Measurements from ENCODE around the gene PLEKHG4B.

PLEKHG4B gene

GRCh38 chr5:190366-191035 is 98.5 kb downstream of the PLEKHG4B start:
- no peak for DNase-seq

GRCh38 chr5:191036-191948 is 99.3 kb downstream of the PLEKHG4B start, which contains the start of gene LRRC14B:
TSS of gene LRRC14B (plus strand) at chr5:191495. CDS start at chr5:191539, 44 bp downstream.
- no peak for DNase-seq

- no peak for DNase-seq
Observed at GRCh38 chr5:191949-192690, 100.2 kb downstream of the PLEKHG4B start.

GRCh38 chr5:192691-192969 is 100.7 kb downstream of the PLEKHG4B start:
- no peak for DNase-seq

GRCh38 chr5:192970-193831 is 101.2 kb downstream of the PLEKHG4B start:
- no peak for DNase-seq

DNA sequence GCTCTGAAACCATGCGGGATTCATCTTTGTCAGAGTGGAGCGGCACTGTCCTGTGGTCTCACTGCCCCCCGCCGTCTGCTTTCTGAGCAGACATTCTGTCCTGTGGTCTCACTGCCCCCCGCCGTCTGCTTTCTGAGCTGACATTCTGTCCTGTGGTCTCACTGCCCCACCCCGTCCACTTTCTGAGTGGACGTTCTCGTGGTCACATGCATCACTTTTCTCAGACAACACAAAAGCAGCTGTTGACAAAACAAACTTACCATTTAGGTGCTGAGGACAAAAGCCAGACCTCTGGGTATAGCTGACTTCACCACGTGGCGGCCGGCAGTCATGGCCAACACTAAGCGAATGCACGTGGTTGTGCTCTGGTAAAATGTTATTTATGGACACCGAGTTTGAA is 102.1 kb downstream of the PLEKHG4B start:
- no peak for DNase-seq

DNA sequence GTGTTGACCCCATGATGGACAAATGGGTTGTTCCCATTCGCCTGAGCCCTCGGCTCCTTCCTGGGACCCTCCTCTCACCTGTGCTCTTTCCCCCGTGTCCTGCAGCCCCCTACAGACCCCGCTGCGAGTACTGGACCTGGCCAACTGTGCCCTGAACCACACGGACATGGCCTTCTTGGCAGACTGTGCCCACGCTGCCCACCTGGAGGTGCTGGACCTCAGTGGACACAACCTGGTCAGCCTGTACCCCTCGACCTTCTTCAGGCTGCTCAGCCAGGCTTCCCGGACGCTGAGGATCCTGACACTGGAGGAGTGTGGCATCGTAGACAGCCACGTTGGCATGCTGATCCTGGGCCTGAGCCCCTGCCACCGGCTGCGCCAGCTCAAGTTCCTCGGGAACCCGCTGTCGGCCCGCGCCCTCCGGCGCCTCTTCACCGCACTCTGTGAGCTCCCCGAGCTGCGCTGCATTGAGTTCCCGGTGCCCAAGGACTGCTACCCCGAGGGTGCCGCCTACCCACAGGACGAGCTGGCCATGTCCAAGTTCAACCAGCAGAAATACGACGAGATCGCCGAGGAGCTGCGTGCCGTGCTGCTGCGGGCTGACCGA is 102.7 kb downstream of the PLEKHG4B start:
- no peak for DNase-seq

DNA sequence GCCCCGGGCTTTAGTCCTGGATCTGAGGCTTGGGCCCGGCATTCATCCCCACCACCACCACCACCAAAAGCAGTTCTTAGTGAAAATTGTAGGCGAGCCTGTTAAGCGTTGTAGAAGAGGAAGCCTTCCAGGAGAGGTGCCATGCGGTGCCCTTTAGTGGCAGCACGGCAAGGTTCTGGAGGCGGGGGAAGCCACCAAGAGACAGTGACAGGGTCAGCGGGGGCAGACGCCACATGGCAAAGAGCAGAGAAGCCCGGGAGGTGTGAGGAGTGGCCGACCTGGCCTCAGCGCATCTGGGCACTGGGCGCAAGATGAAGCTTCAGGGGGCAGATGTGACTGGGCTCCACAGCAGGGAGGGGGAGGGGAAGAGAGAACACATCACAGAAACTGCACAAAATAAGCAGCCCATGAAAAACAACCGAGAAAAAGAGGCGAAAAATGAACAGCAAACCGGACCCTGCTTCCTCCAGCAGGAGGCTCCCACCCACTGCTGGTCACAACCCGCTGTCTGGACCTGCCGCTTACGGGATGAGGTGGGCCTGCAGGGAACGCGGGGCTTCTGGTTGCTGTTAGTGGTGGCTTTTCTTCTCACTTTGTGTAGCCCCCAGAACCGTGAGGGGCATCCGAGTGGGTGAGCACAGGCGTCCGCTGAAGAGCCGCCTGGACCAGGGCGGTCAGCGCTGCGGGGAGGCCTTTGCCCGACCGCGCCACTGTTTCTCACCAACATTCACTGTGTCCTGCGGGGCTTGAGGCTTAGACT is 103.6 kb downstream of the PLEKHG4B start:
- DNase-seq: peak; percentile 37

DNA sequence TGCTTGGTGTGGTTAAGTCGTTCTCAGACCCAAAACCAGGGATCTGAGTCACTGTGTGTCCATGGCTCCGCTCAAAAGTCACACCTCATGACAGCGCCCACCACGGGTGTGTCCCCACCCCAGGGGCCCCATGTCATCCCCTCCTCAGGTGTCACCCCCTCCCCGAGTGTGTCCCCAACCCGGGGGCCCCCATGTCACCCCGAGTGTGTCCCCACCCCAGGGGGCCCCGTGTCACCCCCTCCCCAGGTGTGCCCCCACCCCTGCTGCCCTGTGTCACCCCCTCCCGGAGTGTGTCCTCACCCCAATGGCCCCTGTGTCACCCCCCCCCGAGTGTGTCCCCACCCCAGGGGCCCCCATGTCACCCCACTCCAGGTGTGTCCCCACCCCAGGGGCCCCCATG is 104.4 kb downstream of the PLEKHG4B start:
- peak; percentile 32 for DNase-seq

- peak; percentile 31 for DNase-seq
Observed at GRCh38 chr5:197031-197430, 105.1 kb downstream of the PLEKHG4B start.

GRCh38 chr5:197892-198489 is 106.0 kb downstream of the PLEKHG4B start:
- DNase-seq: peak; percentile 36

DNA sequence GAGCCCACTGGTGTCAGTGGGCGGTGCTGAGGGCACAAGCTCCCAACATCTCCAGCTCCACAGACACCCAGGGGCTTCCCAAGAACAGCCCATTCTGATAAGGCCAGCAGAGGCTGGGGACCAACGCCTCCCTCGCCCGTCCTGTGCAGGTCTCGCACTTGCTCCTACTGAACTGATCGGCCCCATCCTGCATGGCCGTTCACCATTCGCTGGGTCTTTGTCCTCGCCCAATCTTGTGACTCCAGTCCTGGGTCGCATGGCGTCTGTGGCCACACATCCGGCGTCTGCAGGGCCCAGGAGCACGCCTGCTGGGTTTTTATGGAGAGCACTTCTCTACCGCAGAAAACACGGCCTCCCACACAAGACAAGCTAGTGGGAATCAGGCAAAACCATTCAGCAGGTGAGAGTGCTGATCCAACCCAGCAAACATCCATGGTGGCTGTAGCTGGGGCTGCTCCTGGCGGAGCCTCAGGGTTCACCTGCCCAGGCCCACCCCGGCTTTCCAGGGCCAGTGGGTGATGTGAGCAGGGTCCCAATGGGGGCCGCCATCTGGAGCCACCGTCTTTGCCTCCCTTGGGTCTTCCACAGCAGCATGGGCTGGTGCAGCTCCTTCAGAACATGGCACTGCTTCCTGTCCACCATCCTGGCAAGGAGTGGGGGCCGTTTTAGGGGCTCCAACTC is 106.7 kb downstream of the PLEKHG4B start:
- DNase-seq: peak; percentile 32

DNA sequence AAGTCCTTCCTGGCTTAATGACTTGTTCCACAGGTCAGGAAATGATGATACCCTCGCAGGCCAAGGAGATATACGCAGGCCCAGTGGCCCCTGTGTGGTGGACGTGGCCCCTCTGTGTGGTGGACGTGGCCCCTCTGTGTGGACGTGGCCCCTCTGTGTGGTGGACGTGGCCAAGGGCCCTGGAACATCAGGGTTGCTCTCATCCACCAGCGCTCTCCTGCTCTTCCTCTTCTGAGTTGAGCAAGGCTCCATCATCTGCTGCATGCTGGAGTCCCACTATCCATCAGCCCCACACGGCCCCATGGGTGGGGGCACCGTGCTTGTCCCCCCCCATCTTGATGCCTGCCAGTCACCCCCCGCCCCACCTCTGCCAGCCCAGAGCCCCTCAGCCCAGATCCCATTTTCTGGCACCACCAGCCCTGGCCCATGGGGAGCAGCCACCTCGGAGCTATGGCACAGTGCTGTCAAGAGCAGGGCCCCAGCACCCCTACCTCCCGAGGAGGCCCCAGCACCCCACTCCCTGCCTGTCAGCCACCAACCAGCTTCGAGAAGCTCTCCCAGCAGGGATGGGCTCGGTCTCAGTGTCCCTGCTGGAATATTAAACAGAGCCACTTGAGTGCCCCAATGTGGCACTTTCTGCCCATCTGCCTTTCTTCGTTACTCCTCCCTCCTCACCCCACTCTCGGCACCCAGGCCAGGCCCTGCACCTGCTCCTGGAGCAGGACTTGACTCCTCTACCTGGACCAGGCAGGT is 107.4 kb downstream of the PLEKHG4B start:
- peak; percentile 22 for DNase-seq

- DNase-seq: peak; percentile 34
Observed at GRCh38 chr5:199950-200645, 108.1 kb downstream of the PLEKHG4B start.

- DNase-seq: no peak
Observed at GRCh38 chr5:200985-201384, 109.0 kb downstream of the PLEKHG4B start.

DNA sequence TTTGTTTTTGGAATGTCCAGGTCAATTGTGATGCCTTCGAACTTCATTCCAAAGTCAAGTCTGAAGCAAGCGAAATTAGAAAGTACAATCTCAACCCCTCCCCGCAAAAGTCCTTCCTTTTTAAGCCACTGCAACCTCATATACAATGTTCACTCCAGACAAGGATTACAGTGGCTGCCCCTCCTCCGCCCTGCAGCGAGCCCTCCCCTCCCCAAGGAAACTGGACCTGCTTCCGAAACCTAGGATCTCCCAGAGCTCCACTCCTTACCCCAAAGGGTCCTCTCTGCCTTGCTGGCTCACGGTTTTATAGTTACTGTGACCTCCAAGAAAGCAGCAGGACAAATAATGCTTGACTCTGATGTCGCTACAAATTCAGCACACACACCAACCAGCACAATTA is 109.7 kb downstream of the PLEKHG4B start:
- no peak for DNase-seq

- no peak for DNase-seq
Observed at GRCh38 chr5:203246-203930, 111.4 kb downstream of the PLEKHG4B start.

- no peak for DNase-seq
Observed at GRCh38 chr5:204001-204400, 112.0 kb downstream of the PLEKHG4B start.
